NT2/D1 (cell line): ENCODE results near the gene CREB1.

ENCODE experiments used
- YY1 ChIP-seq: IDR thresholded peaks from 2 replicates; pipeline ENCODE4 v1.6.1; 2011; ENCODE audit not compliant: insufficient read length, insufficient read depth
- ZNF274 ChIP-seq: IDR thresholded peaks from 2 replicates; pipeline ENCODE4 v1.6.1; 2011; ENCODE audit warnings: mild to moderate bottlenecking, low read depth, low read length

DNA sequence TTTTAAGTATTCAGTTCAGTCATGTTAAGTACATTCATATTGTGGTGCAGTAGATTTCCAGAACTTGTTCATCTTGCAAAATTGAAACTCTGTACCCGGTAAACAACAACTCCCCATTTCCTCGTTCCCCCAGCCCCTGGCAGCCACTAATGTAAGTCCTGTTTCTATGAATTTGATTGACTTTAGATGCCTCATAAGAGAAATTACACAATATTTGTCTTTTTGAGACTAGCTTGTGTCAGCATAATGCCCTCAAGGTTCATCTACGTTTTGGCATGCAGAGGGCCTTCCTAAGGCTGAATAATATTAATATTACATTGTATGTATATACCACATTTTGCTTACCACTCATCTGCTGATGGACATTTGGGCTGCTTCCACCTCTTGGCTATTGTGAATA lies 64.5 kb downstream of the CREB1 start:
- TF ChIP-seq YY1 (no peak), ZNF274 (no peak)
